Body of pancreas (tissue), 4 donors: Measurements from ENCODE around the gene MYL6B. TPM values are rescaled to one million over a fixed set of nuclear protein-coding genes. Genes with fewer than 3 reads are reported as not detected.

Experiments used
- ATAC-seq: fragments of 150-250 bp; one replicate; pipeline ENCODE4 v1.9.1; 2016
- DNase-seq, 4 donors: peaks; one replicate each; pipeline ENCODE4 v3.0.0-alpha.2; 2019
- H3K27ac ChIP-seq, 4 donors: fragments of 200-600 bp; sonication (generic); 1 replicate in 3 of 4; 2 replicates in 1 of 4; pipeline versions ENCODE4 v1.5.1 to v1.6.1; 2016 to 2019; ENCODE audit warnings: mild to moderate bottlenecking in 1 of 4, mixed read lengths in 1 of 4, moderate library complexity in 1 of 4
- H3K27me3 ChIP-seq, 2 donors: fragments of 200-600 bp; sonication (generic); one replicate each; pipeline ENCODE4 v1.6.0; 2016; ENCODE audit warnings: mild to moderate bottlenecking in 1 of 2
- H3K36me3 ChIP-seq, 2 donors: fragments of 200-600 bp; sonication (generic); replicated peaks in 1 of 2; 2 replicates each; pipeline ENCODE4 v1.5.1; 2016; ENCODE audit warnings: low read depth in 2 of 2; ENCODE audit not compliant: insufficient read depth in 1 of 2
- H3K4me1 ChIP-seq: fragments of 200-600 bp; sonication (generic); one replicate; pipeline ENCODE4 v1.6.0; 2016
- H3K4me3 ChIP-seq, 2 donors: fragments of 200-600 bp; sonication (generic); 1 replicate in 1 of 2; 2 replicates in 1 of 2; pipeline ENCODE4 v1.5.1; 2016 to 2019
- H3K9me3 ChIP-seq, 3 donors: fragments of 200-600 bp; sonication (generic); 1 replicate in 2 of 3; 2 replicates in 1 of 3; pipeline ENCODE4 v1.5.1; 2016
- POLR2A ChIP-seq, 3 donors: fragments of 450-650 bp; IDR thresholded peaks; one replicate each; pipeline ENCODE4 v1.6.1; 2016; ENCODE audit warnings: antibody characterized with exemption in 3 of 3, mild to moderate bottlenecking in 2 of 3
- WGBS, 2 donors: methylation state at CpG; one replicate each; pipeline ENCODE4 v1.1.5; 2017; 5-methylcytosine and 5-hydroxymethylcytosine counted together
- intact Hi-C: fragments of 100-400 bp; cut with DNase I; formaldehyde crosslinking; loops from one replicate; pipeline ENCODE4 v1.15.1; 2023
- total RNA-seq, 2 donors: library from RNA; depleted of rRNA; stranded (reverse); fragments of >200 nt; gene quantifications; one replicate each; pipeline ENCODE4 v1.1.0, GENCODE V29; 2016
- TF ChIP-seq, protein P1 (sequence below), 7 experiments: fragments of 450-650 bp in 4 of 7; fragments of 200-600 bp in 3 of 7; sonication (generic) in 3 of 7; IDR thresholded peaks; one replicate each; pipeline ENCODE4 v1.5.1; 2016 to 2019; ENCODE audit warnings: antibody characterized with exemption in 7 of 7

MYL6B gene
- total RNA-seq, 2 donors from 2014 or later, result 7.5 to 24.1 TPM

- Histone ChIP-seq H3K4me3 (no peak overlapping the region), H3K9me3 (no peaks in the 10 kb centered on the region), H3K36me3 (no peaks in the 10 kb centered on the region), H3K27me3 (no peaks in the 10 kb centered on the region), H3K27ac (no peak overlapping the region), H3K4me1 (no peaks in the 10 kb centered on the region)
- no peak for DNase-seq
- intact Hi-C loops, result no loop called here
- TF ChIP-seq, protein P1, sequence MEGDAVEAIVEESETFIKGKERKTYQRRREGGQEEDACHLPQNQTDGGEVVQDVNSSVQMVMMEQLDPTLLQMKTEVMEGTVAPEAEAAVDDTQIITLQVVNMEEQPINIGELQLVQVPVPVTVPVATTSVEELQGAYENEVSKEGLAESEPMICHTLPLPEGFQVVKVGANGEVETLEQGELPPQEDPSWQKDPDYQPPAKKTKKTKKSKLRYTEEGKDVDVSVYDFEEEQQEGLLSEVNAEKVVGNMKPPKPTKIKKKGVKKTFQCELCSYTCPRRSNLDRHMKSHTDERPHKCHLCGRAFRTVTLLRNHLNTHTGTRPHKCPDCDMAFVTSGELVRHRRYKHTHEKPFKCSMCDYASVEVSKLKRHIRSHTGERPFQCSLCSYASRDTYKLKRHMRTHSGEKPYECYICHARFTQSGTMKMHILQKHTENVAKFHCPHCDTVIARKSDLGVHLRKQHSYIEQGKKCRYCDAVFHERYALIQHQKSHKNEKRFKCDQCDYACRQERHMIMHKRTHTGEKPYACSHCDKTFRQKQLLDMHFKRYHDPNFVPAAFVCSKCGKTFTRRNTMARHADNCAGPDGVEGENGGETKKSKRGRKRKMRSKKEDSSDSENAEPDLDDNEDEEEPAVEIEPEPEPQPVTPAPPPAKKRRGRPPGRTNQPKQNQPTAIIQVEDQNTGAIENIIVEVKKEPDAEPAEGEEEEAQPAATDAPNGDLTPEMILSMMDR (IDR thresholded peaks at IDR 0.05), result no peak
- TF ChIP-seq POLR2A (IDR thresholded peaks at IDR 0.05), result no peak
- no peak for ATAC-seq
- 88% methylated on average over 9 of the region's 9 CpGs for WGBS, 2 donors
Observed at GRCh38 chr12:56197921-56198635, 45.7 kb downstream of the MYL6B start.

DNA sequence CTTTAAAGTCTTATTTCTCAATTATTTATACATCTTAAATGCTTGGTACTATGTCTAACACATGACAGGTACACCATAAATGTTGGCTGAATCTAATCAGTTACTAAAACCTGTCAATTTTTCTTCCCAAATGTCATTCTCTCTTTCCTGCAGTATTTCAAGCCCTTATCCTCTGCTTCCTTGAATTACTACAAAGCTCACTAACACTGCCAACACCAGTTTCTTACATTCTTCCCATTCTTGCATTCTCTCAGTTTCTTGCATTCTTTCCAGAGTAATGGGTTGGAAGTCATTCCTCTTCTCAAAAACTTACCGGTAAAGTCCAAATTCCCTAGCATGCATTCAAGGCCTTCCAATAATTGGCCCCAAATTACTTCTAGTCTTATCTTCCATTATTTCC lies 46.4 kb downstream of the MYL6B start:
- Histone ChIP-seq H3K36me3 (no peaks in the 10 kb centered on the region), H3K9me3 (no peaks in the 10 kb centered on the region), H3K4me3 (no peak overlapping the region), H3K27me3 (no peaks in the 10 kb centered on the region), H3K27ac (no peak overlapping the region), H3K4me1 (no peaks in the 10 kb centered on the region)
- ATAC-seq (no peak), DNase-seq (no peak)
- no peak for TF ChIP-seq POLR2A (IDR thresholded peaks at IDR 0.05)
- TF ChIP-seq, protein P1 (IDR thresholded peaks at IDR 0.05), result no peak
- 84 to 90% methylated on average over 1 of the region's 1 CpG for WGBS, 2 donors
- intact Hi-C loops, result no loop called here

DNA sequence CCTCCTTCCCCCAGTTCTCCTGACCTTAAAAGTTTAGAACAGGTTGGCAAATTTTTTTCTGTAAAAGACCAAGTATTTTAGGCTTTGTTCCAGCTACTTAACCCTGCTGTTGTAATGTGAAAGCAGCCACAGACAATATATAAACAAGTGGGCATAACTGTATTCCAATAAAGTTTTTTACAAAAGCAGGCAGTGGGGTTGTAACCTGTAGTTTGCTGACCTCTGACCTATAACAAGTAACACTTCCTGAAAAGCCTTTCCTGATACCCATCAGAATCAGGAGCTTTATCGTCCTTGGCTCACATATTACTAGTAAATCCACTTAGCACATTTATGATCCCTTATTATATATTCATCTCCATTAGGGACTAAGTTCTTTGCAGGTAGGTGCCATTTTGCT lies 50.0 kb downstream of the MYL6B start:
- intact Hi-C loops, result no loop called here

GRCh38 chr12:56202838-56203237 lies 50.5 kb downstream of the MYL6B start:
- no peak for ATAC-seq
- H3K27ac ChIP-seq, result no peak overlapping the region
- TF ChIP-seq, protein P1 (IDR thresholded peaks at IDR 0.05), result no peak
- TF ChIP-seq POLR2A (IDR thresholded peaks at IDR 0.05), result no peak
- peaks cover 0 to 19% of the 10 kb centered on the region in 2 donors for H3K36me3 ChIP-seq
- no peak for DNase-seq
- H3K27me3 ChIP-seq, result no peaks in the 10 kb centered on the region
- 59 to 64% methylated on average over 2 of the region's 2 CpGs for WGBS, 2 donors
- H3K4me1 ChIP-seq, result no peaks in the 10 kb centered on the region
- intact Hi-C loops, result no loop called here
- H3K4me3 ChIP-seq, result no peak overlapping the region
- no peaks in the 10 kb centered on the region for H3K9me3 ChIP-seq

More for the DNA sequence above, 50.0 kb downstream of the MYL6B start:
- DNase-seq (no peak), ATAC-seq (no peak)
- Histone ChIP-seq H3K4me1 (no peaks in the 10 kb centered on the region), H3K27ac (no peak overlapping the region), H3K36me3 (peaks cover 0 to 15% of the 10 kb centered on the region in 2 donors), H3K27me3 (no peaks in the 10 kb centered on the region), H3K9me3 (no peaks in the 10 kb centered on the region), H3K4me3 (no peak overlapping the region)
- WGBS, 2 donors, result 37 to 45% methylated on average over 1 of the region's 1 CpG
- no peak for TF ChIP-seq POLR2A (IDR thresholded peaks at IDR 0.05)
- TF ChIP-seq, protein P1 (IDR thresholded peaks at IDR 0.05), result no peak

GRCh38 chr12:56204275-56204674 lies 51.9 kb downstream of the MYL6B start:
- intact Hi-C loops, result no loop called here
- ATAC-seq, result no peak
- H3K27me3 ChIP-seq, result no peaks in the 10 kb centered on the region
- no peaks in the 10 kb centered on the region for H3K4me1 ChIP-seq
- H3K27ac ChIP-seq, result no peak overlapping the region
- no peak for TF ChIP-seq POLR2A (IDR thresholded peaks at IDR 0.05)
- TF ChIP-seq, protein P1 (IDR thresholded peaks at IDR 0.05), result no peak
- peaks cover 0 to 21% of the 10 kb centered on the region in 2 donors for H3K36me3 ChIP-seq
- no peak overlapping the region for H3K4me3 ChIP-seq
- H3K9me3 ChIP-seq, result no peaks in the 10 kb centered on the region
- DNase-seq, result no peak
